H1 (cell line): Measurements from ENCODE around the gene RCOR2. TPM values are rescaled to one million over a fixed set of nuclear protein-coding genes. Genes with fewer than 3 reads are reported as not detected.

Experiments used
- CTCF ChIA-PET: fragments of 300-600 bp; sonication (Branson Sonifier 250); formaldehyde crosslinking; loops from one replicate; lab custom pipeline; 2021; ENCODE audit not compliant: partially characterized antibody; lab: Charles Lee
- POLR2A ChIA-PET: fragments of 300-600 bp; sonication (Branson Sonifier 250); formaldehyde crosslinking; loops from one replicate; lab custom pipeline; 2021; ENCODE audit warnings: inconsistent platforms; ENCODE audit not compliant: partially characterized antibody; lab: Charles Lee
- DNase-seq, 2 experiments: peaks; one replicate each; pipeline versions ENCODE4 v3.0.0 to v3.0.0-alpha.2; 2010 to 2022; ENCODE audit warnings: low spot score in 2 of 2, low read depth in 1 of 2, mixed read lengths in 1 of 2
- FAIRE-seq: peaks from 2 replicates; lab custom pipeline; 2011; peaks lifted over from hg19 to GRCh38; lab: Jason Lieb, UNC
- H2AFZ ChIP-seq: 2 replicates; pipeline ENCODE4 v1.8.1; 2012; ENCODE audit warnings: low read length, inconsistent platforms
- H2AK5ac ChIP-seq: 2 replicates; pipeline ENCODE4 v1.6.1; 2013; ENCODE audit warnings: low read depth, low read length
- H2BK120ac ChIP-seq: replicated peaks from 2 replicates; pipeline ENCODE3; 2013; ENCODE audit warnings: low read depth, low read length, inconsistent platforms
- H2BK12ac ChIP-seq: 2 replicates; pipeline ENCODE4 v1.6.1; 2013; ENCODE audit warnings: low read depth, low read length
- H2BK15ac ChIP-seq: 2 replicates; pipeline ENCODE4 v1.6.1; 2013; ENCODE audit warnings: low read length
- H2BK20ac ChIP-seq: 2 replicates; pipeline ENCODE4 v1.6.1; 2013; ENCODE audit warnings: low read length
- H2BK5ac ChIP-seq: 2 replicates; pipeline ENCODE4 v1.6.1; 2013; ENCODE audit warnings: low read depth, low read length
- H3K14ac ChIP-seq: 2 replicates; pipeline ENCODE4 v1.6.1; 2013; ENCODE audit warnings: inconsistent platforms; ENCODE audit not compliant: insufficient read length
- H3K18ac ChIP-seq: 2 replicates; pipeline ENCODE4 v1.6.1; 2013; ENCODE audit warnings: low read length; ENCODE audit errors: extremely low read depth
- H3K23ac ChIP-seq: 2 replicates; pipeline ENCODE4 v1.6.1; 2013; ENCODE audit warnings: inconsistent platforms; ENCODE audit not compliant: insufficient read length
- H3K23me2 ChIP-seq: 2 replicates; pipeline ENCODE4 v1.6.1; 2013; ENCODE audit warnings: low read depth, low read length
- H3K27ac ChIP-seq: 2 replicates; pipeline ENCODE4 v1.6.1; 2011; ENCODE audit warnings: low read depth, low read length, inconsistent platforms
- H3K27me3 ChIP-seq, 4 experiments: replicated peaks in 1 of 4; 1 replicate in 1 of 4; 2 replicates in 3 of 4; pipeline versions ENCODE4 v1.6.1 to v1.8.1; 2011 to 2013; ENCODE audit warnings: low read length in 3 of 4, mild to moderate bottlenecking in 3 of 4, inconsistent platforms in 2 of 4, mixed read lengths in 2 of 4, moderate library complexity in 1 of 4; ENCODE audit not compliant: control insufficient read depth in 3 of 4, insufficient read depth in 3 of 4; ENCODE audit errors: extremely low read depth in 1 of 4
- H3K36me3 ChIP-seq, 4 experiments: 2 replicates each; pipeline versions ENCODE4 v1.6.1 to v1.8.1; 2011 to 2013; ENCODE audit warnings: mild to moderate bottlenecking in 4 of 4, low read length in 3 of 4, moderate library complexity in 2 of 4, control low read depth in 1 of 4, inconsistent platforms in 1 of 4; ENCODE audit not compliant: insufficient read depth in 4 of 4, control insufficient read depth in 2 of 4
- H3K4ac ChIP-seq: replicated peaks from 2 replicates; pipeline ENCODE3; 2013; ENCODE audit warnings: low read length, low read depth, mixed read lengths, inconsistent platforms; ENCODE audit not compliant: insufficient read length
- H3K4me1 ChIP-seq, 4 experiments: replicated peaks in 1 of 4; 1 replicate in 1 of 4; 2 replicates in 3 of 4; pipeline versions ENCODE4 v1.6.1 to v1.8.1; 2011 to 2013; ENCODE audit warnings: low read length in 3 of 4, inconsistent platforms in 2 of 4, mixed read lengths in 1 of 4; ENCODE audit not compliant: insufficient read depth in 4 of 4, control insufficient read depth in 3 of 4
- H3K4me2 ChIP-seq, 2 experiments: 2 replicates each; pipeline versions ENCODE4 v1.6.1 to v1.8.1; 2011 to 2013; ENCODE audit warnings: low read depth in 2 of 2, low read length in 2 of 2, control low read depth in 1 of 2, inconsistent platforms in 1 of 2, mild to moderate bottlenecking in 1 of 2; ENCODE audit not compliant: insufficient read depth in 1 of 2
- H3K4me3 ChIP-seq, 4 experiments: fragments of 200-600, 300-600 bp in 1 of 4; sonication (generic), shearing (Covaris generic), sonication (Bioruptor Twin) in 1 of 4; 2 replicates each; pipeline versions ENCODE4 v1.5.1 to v1.8.1; 2011 to 2016; ENCODE audit warnings: low read length in 4 of 4, low read depth in 3 of 4, control low read depth in 2 of 4, inconsistent platforms in 2 of 4, mild to moderate bottlenecking in 2 of 4, mixed read lengths in 1 of 4, moderate library complexity in 1 of 4; ENCODE audit not compliant: insufficient read depth in 2 of 4; ENCODE audit errors: extremely low read depth in 1 of 4
- H3K56ac ChIP-seq: replicated peaks from 2 replicates; pipeline ENCODE3; 2013; ENCODE audit warnings: low read depth, mild to moderate bottlenecking, mixed read lengths, low read length, inconsistent platforms; ENCODE audit not compliant: insufficient read length
- H3K79me1 ChIP-seq: 2 replicates; pipeline ENCODE4 v1.6.1; 2013; ENCODE audit warnings: low read depth, low read length, control low read depth
- H3K79me2 ChIP-seq, 2 experiments: 2 replicates each; pipeline versions ENCODE4 v1.6.1 to v1.8.1; 2012 to 2013; ENCODE audit warnings: low read length in 2 of 2, mild to moderate bottlenecking in 2 of 2, inconsistent platforms in 1 of 2; ENCODE audit not compliant: insufficient read depth in 2 of 2, control insufficient read depth in 1 of 2
- H3K9ac ChIP-seq, 4 experiments: replicated peaks in 1 of 4; 1 replicate in 1 of 4; 2 replicates in 3 of 4; pipeline versions ENCODE4 v1.6.1 to v1.8.1; 2011 to 2013; ENCODE audit warnings: low read depth in 3 of 4, low read length in 3 of 4, control low read depth in 2 of 4, mild to moderate bottlenecking in 2 of 4, moderate library complexity in 2 of 4, inconsistent platforms in 1 of 4; ENCODE audit errors: extremely low read depth in 1 of 4
- H3K9me3 ChIP-seq, 2 experiments: 2 replicates each; pipeline versions ENCODE4 v1.6.1 to v1.8.1; 2012 to 2013; ENCODE audit warnings: mild to moderate bottlenecking in 2 of 2, moderate library complexity in 2 of 2, control low read depth in 1 of 2, inconsistent platforms in 1 of 2, low read depth in 1 of 2, low read length in 1 of 2, mixed read lengths in 1 of 2; ENCODE audit not compliant: insufficient read depth in 2 of 2
- H4K20me1 ChIP-seq, 2 experiments: replicated peaks in 1 of 2; 2 replicates each; pipeline versions ENCODE3 to v1.8.1; 2011 to 2013; ENCODE audit warnings: inconsistent platforms in 2 of 2, low read length in 2 of 2, mild to moderate bottlenecking in 1 of 2; ENCODE audit not compliant: insufficient read depth in 2 of 2, control insufficient read depth in 1 of 2
- H4K5ac ChIP-seq: 2 replicates; pipeline ENCODE4 v1.6.1; 2013; ENCODE audit warnings: low read length, low read depth, mixed read lengths, inconsistent platforms; ENCODE audit not compliant: insufficient read length
- H4K8ac ChIP-seq: 2 replicates; pipeline ENCODE4 v1.8.0; 2013; ENCODE audit warnings: mild to moderate bottlenecking, moderate library complexity, low read length, inconsistent platforms; ENCODE audit not compliant: insufficient read depth; ENCODE audit errors: extremely low read depth
- H4K91ac ChIP-seq: replicated peaks from 2 replicates; pipeline ENCODE3; 2013; ENCODE audit warnings: low read length, mixed read lengths, inconsistent platforms; ENCODE audit not compliant: insufficient read length
- EP300 ChIP-seq, 2 experiments: IDR thresholded peaks; 1 replicate in 1 of 2; 2 replicates in 1 of 2; pipeline ENCODE4 v1.6.1; 2011 to 2012; ENCODE audit warnings: low read depth in 2 of 2, low read length in 2 of 2, mild to moderate bottlenecking in 2 of 2, borderline replicate concordance in 1 of 2, inconsistent platforms in 1 of 2, moderate library complexity in 1 of 2
- FOSL1 ChIP-seq: IDR thresholded peaks from 2 replicates; pipeline ENCODE4 v1.6.1; 2011; ENCODE audit warnings: mild to moderate bottlenecking, low read depth, low read length, moderate library complexity; ENCODE audit not compliant: insufficient read depth
- GTF2F1 ChIP-seq: IDR thresholded peaks from 2 replicates; pipeline ENCODE4 v1.6.1; 2012; ENCODE audit warnings: low read depth, low read length, improper control_type of control experiment, borderline replicate concordance
- POLR2A ChIP-seq, 2 experiments: IDR thresholded peaks; 1 replicate in 1 of 2; 2 replicates in 1 of 2; pipeline ENCODE4 v1.6.1; 2011; ENCODE audit warnings: low read depth in 2 of 2, low read length in 2 of 2, mild to moderate bottlenecking in 2 of 2; ENCODE audit errors: control extremely low read depth in 1 of 2
- SAP30 ChIP-seq: fragments of 300-600 bp; sonication (generic); IDR thresholded peaks from 2 replicates; pipeline ENCODE4 v1.7.1; 2012; ENCODE audit warnings: low read length, moderate library complexity, mild to moderate bottlenecking, inconsistent platforms; ENCODE audit not compliant: insufficient read depth, insufficient replicate concordance
- SIX5 ChIP-seq: IDR thresholded peaks from 2 replicates; pipeline ENCODE4 v1.6.1; 2011; ENCODE audit warnings: mild to moderate bottlenecking, low read depth, low read length
- TCF12 ChIP-seq: IDR thresholded peaks from 2 replicates; pipeline ENCODE4 v1.6.1; 2011; ENCODE audit warnings: low read depth, mild to moderate bottlenecking, low read length
- YY1 ChIP-seq: IDR thresholded peaks from 2 replicates; pipeline ENCODE4 v1.6.1; 2011; ENCODE audit warnings: low read depth, mild to moderate bottlenecking, low read length
- WGBS, 2 experiments: shearing (Covaris generic) in 1 of 2; methylation state at CpG; one replicate each; pipeline versions ENCODE4 v1.1.6 to v1.1.7; 2013 to 2015; ENCODE audit warnings: low lambda C conversion rate in 2 of 2, mixed read lengths in 2 of 2, inconsistent platforms in 1 of 2, low coverage in 1 of 2, missing lambda C conversion rate in 1 of 2; ENCODE audit not compliant: insufficient replicate concordance in 2 of 2, insufficient coverage in 1 of 2, insufficient read length in 1 of 2; ENCODE audit errors: extremely low coverage in 1 of 2, missing lambda C conversion rate in 1 of 2; 5-methylcytosine and 5-hydroxymethylcytosine counted together
- polyA plus RNA-seq, 7 experiments: library from polyadenylated mRNA; depleted of rRNA in 3 of 7; stranded (reverse) in 5 of 7; unstranded in 2 of 7; fragments of >200 nt in 5 of 7; fragments of 200-250 nt in 2 of 7; gene quantifications; 1 replicate in 5 of 7; 2 replicates in 1 of 7; 4 replicates in 1 of 7; pipeline versions ENCODE4 v1.2.1 to v1.2.3, GENCODE V29; 2011 to 2013; ENCODE audit warnings: missing spikeins in 2 of 7, mixed read lengths in 2 of 7
- total RNA-seq: library from RNA; stranded (reverse); fragmentation: NEBNext Ultra II Directional; extraction: Animal tissue kit (Norgen Biotek cat#: 25700); gene quantifications from 2 replicates; pipeline ENCODE4 v1.2.1, GENCODE V29; 2021

RCOR2 gene
- total and polyA plus RNA-seq, 2 of the 8 experiments (the other 6 are each of a cell fraction or from before 2014, with no cell fraction given), result 54.6 to 78.0 TPM

- H3K23ac ChIP-seq, result no peak overlapping the region
- H3K27ac ChIP-seq, result no peak overlapping the region
- H4K91ac ChIP-seq, result no peak overlapping the region
- CTCF ChIA-PET, result no interaction called here
- H3K4ac ChIP-seq, result no peak overlapping the region
- no peak overlapping the region for H2BK5ac ChIP-seq
- H2BK15ac ChIP-seq, result no peak overlapping the region
- FAIRE-seq (no peak), DNase-seq (no peak)
- POLR2A ChIA-PET, result no interaction called here
- peaks cover 8 to 11% of the 10 kb centered on the region in 2 experiments for H4K20me1 ChIP-seq
- TF ChIP-seq POLR2A (IDR thresholded peaks at IDR 0.05; ENCODE audit: control extremely low read depth in 1 of 2, low read depth in 2 of 2, low read length in 2 of 2) (no peak), SAP30 (no peak), FOSL1 (no peak), TCF12 (no peak), YY1 (no peak), SIX5 (no peak), GTF2F1 (no peak), EP300 (IDR thresholded peaks at IDR 0.05; ENCODE audit: borderline replicate concordance in 1 of 2, low read depth in 2 of 2, low read length in 2 of 2) (no peak)
- H2AK5ac ChIP-seq, result no peak overlapping the region
- no peak overlapping the region for H3K18ac ChIP-seq
- H3K9me3 ChIP-seq, result no peaks in the 10 kb centered on the region
- H4K8ac ChIP-seq, result no peak overlapping the region
- no peak overlapping the region for H2BK12ac ChIP-seq
- no peak overlapping the region for H2BK20ac ChIP-seq
- peaks cover 3% of the 10 kb centered on the region; the same call in 1 of the 2 replicates for H3K79me1 ChIP-seq
- no peak overlapping the region for H3K56ac ChIP-seq
- H3K4me2 ChIP-seq, result no peak overlapping the region
- H4K5ac ChIP-seq, result no peak overlapping the region
- no peaks in the 10 kb centered on the region for H3K27me3 ChIP-seq
- no peaks in the 10 kb centered on the region; a peak in 2 of 7 replicates for H3K4me1 ChIP-seq
- H2AFZ ChIP-seq, result no peak overlapping the region
- no peak overlapping the region for H3K4me3 ChIP-seq
- H2BK120ac ChIP-seq, result no peak overlapping the region
- H3K9ac ChIP-seq, result no peak overlapping the region
- WGBS, 2 experiments, result 97% methylated on average over 6 of the region's 6 CpGs; no CpG with 5 or more reads in 1 of the 2 experiments
- no peak overlapping the region for H3K14ac ChIP-seq
- peaks cover 12% of the 10 kb centered on the region for H3K23me2 ChIP-seq
- peaks cover 4 to 52% of the 10 kb centered on the region in 2 experiments for H3K79me2 ChIP-seq
- peaks cover 0 to 3% (median 2%) of the 10 kb centered on the region in 4 experiments; a peak in 4 of 8 replicates for H3K36me3 ChIP-seq
Measured at GRCh38 chr11:63940786-63941185, 23.8 kb upstream of the RCOR2 start.
